Hindlimb muscle (tissue), 1 donor: ENCODE measurements around the gene NSF. TPM values are rescaled to one million over a fixed set of nuclear protein-coding genes. Genes with fewer than 3 reads are reported as not detected.
"Not testable (repeated sequence)": the region's sequence is repeated elsewhere in the genome, so short reads cannot be mapped to it uniquely, and the experiment has no call there.

Experiments
- DNase-seq: peaks from one replicate; pipeline ENCODE4 v3.0.0-alpha.2; 2013
- polyA plus RNA-seq: library from polyadenylated mRNA; unstranded; fragments of 120-200 nt; gene quantifications from one replicate; pipeline ENCODE4 v1.2.1, GENCODE V29; 2013; ENCODE audit not compliant: insufficient read length

Gene NSF
- 17.3 TPM for polyA plus RNA-seq

GRCh38 chr17:46590157-46591146, at the start of gene NSF:
Gene NSF (plus strand): TSS chr17:46590669. CDS start chr17:46590776, 107 bp downstream.
- DNase-seq: not testable (repeated sequence)

GRCh38 chr17:46548607-46549006, 41.9 kb upstream of the NSF start:
- DNase-seq: not testable (repeated sequence)

- DNase-seq: not testable (repeated sequence)
These were observed 31.3 kb upstream of the NSF start for GRCh38 chr17:46559155-46559554.

GRCh38 chr17:46560048-46560447, 30.4 kb upstream of the NSF start:
- not testable (repeated sequence) for DNase-seq

GRCh38 chr17:46566284-46566683, 24.2 kb upstream of the NSF start:
- not testable (repeated sequence) for DNase-seq

- not testable (repeated sequence) for DNase-seq
These were observed 23.5 kb upstream of the NSF start for GRCh38 chr17:46566980-46567379.

GRCh38 chr17:46571796-46572195, 18.7 kb upstream of the NSF start:
- not testable (repeated sequence) for DNase-seq

GRCh38 chr17:46579083-46580075, 11.1 kb upstream of the NSF start, which contains the start of gene ARL17A:
Gene ARL17A (minus strand): TSS chr17:46579691. CDS start chr17:46576322, 3,369 bp downstream.
- DNase-seq: not testable (repeated sequence)

GRCh38 chr17:46580082-46580481, 10.4 kb upstream of the NSF start:
- not testable (repeated sequence) for DNase-seq

- DNase-seq: not testable (repeated sequence)
These were observed 5.0 kb upstream of the NSF start for GRCh38 chr17:46585444-46585843.

GRCh38 chr17:46591332-46591731, 863 bp downstream of the NSF start:
- not testable (repeated sequence) for DNase-seq

GRCh38 chr17:46598344-46598931, 8.0 kb downstream of the NSF start:
- DNase-seq: not testable (repeated sequence)

GRCh38 chr17:46600767-46601166, 10.3 kb downstream of the NSF start:
- not testable (repeated sequence) for DNase-seq

- DNase-seq: not testable (repeated sequence)
These were observed 12.7 kb downstream of the NSF start for GRCh38 chr17:46603125-46603524.

- DNase-seq: not testable (repeated sequence)
These were observed 20.8 kb downstream of the NSF start for GRCh38 chr17:46611304-46611703.

- not testable (repeated sequence) for DNase-seq
These were observed 23.4 kb downstream of the NSF start for GRCh38 chr17:46613876-46614275.

GRCh38 chr17:46617121-46617520, 26.7 kb downstream of the NSF start:
- DNase-seq: not testable (repeated sequence)

- not testable (repeated sequence) for DNase-seq
These were observed 28.5 kb downstream of the NSF start for GRCh38 chr17:46618975-46619374.

GRCh38 chr17:46623790-46624189, 33.3 kb downstream of the NSF start:
- not testable (repeated sequence) for DNase-seq

- DNase-seq: not testable (repeated sequence)
These were observed 34.3 kb downstream of the NSF start for GRCh38 chr17:46624726-46625125.

- not testable (repeated sequence) for DNase-seq
These were observed 37.0 kb downstream of the NSF start for GRCh38 chr17:46627452-46627851.
